PC-3 (cell line): ENCODE results near the gene ZNHIT1.

Source experiments
- CTCF ChIP-seq: fragments of 300-600 bp; sonication (generic); conservative IDR thresholded peaks from 2 replicates; pipeline ENCODE4 v1.5.1; 2017; ENCODE audit warnings: antibody characterized with exemption, low read depth, mild to moderate bottlenecking, low read length
- EZH2phosphoT487 ChIP-seq: fragments of 300-600 bp; sonication (generic); IDR thresholded peaks from 2 replicates; pipeline ENCODE4 v1.6.1; 2018; ENCODE audit warnings: mild to moderate bottlenecking, antibody characterized with exemption, low read length, borderline replicate concordance

DNA sequence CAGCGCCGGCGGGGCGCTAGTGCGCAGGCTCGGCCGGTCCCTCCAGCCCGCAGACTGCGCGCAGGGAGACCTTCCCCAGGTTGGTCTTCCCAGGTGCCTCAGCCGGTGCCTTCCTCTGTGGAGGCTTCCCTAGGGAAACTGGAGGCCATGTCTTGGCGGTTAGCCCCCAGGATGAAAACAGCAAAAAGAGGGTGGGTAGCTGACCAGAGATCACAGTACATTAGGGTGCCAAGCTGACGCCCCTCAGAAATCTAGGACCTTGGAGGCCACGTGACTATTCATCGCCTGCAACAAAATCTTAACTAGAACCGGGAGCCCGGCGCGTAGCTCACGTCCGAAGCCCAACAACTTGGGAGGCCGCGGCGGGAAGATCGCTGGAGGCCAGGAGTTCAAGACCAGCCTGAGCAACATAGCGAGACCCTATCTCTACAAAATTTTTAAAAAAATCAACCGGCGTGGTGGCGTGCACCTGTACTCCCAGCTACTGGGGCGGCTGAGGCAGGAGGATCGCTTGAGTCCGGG lies 27.2 kb downstream of the ZNHIT1 start:
- no peak for TF ChIP-seq CTCF
- no peak for TF ChIP-seq EZH2phosphoT487
